Activated CD8-positive, alpha-beta memory T cell treated with anti-CD3 and anti-CD28 coated beads for 48 hours (primary cell): ENCODE data around the gene COL25A1.

ENCODE experiments used
- DNase-seq, 3 experiments: peaks; one replicate each; pipeline ENCODE4 v3.0.0-alpha.2; 2020; ENCODE audit warnings: low read depth in 2 of 3, low spot score in 2 of 3

Gene COL25A1

GRCh38 chr4:109294006-109294405, 8.5 kb downstream of the COL25A1 start:
- no peak for DNase-seq

GRCh38 chr4:109291707-109292238, 10.7 kb downstream of the COL25A1 start:
- DNase-seq = no peak

GRCh38 chr4:109290918-109291317, 11.5 kb downstream of the COL25A1 start:
- no peak for DNase-seq

GRCh38 chr4:109278594-109279031, 23.8 kb downstream of the COL25A1 start:
- no peak for DNase-seq

GRCh38 chr4:109276482-109277095, 25.9 kb downstream of the COL25A1 start:
- DNase-seq = peak in 1 of 3 experiments; percentile 1

- DNase-seq = no peak
These were observed 27.3 kb downstream of the COL25A1 start for GRCh38 chr4:109275066-109275745.

- DNase-seq = no peak
These were observed 35.6 kb downstream of the COL25A1 start for GRCh38 chr4:109266891-109267290.

- DNase-seq = no peak
These were observed 36.2 kb downstream of the COL25A1 start for GRCh38 chr4:109266236-109266635.

- DNase-seq = no peak
These were observed 38.7 kb downstream of the COL25A1 start for GRCh38 chr4:109263721-109264120.

- DNase-seq = no peak
These were observed 45.6 kb downstream of the COL25A1 start for GRCh38 chr4:109256818-109257217.

- DNase-seq = no peak
These were observed 47.6 kb downstream of the COL25A1 start for GRCh38 chr4:109254845-109255244.

GRCh38 chr4:109251396-109251795, 51.1 kb downstream of the COL25A1 start:
- DNase-seq = no peak

- no peak for DNase-seq
These were observed 54.0 kb downstream of the COL25A1 start for GRCh38 chr4:109248322-109248900.

GRCh38 chr4:109243871-109244270, 58.6 kb downstream of the COL25A1 start:
- no peak for DNase-seq

GRCh38 chr4:109238746-109239145, 63.7 kb downstream of the COL25A1 start:
- no peak for DNase-seq

- DNase-seq = no peak
These were observed 66.8 kb downstream of the COL25A1 start for GRCh38 chr4:109235683-109236082.

GRCh38 chr4:109234596-109234995, 67.9 kb downstream of the COL25A1 start:
- DNase-seq = no peak

GRCh38 chr4:109233570-109233969, 68.9 kb downstream of the COL25A1 start:
- DNase-seq = no peak

- no peak for DNase-seq
These were observed 69.8 kb downstream of the COL25A1 start for GRCh38 chr4:109232681-109233080.

- no peak for DNase-seq
These were observed 71.1 kb downstream of the COL25A1 start for GRCh38 chr4:109231331-109231730.

GRCh38 chr4:109229028-109229427, 73.4 kb downstream of the COL25A1 start:
- no peak for DNase-seq

GRCh38 chr4:109218288-109218687, 84.2 kb downstream of the COL25A1 start:
- no peak for DNase-seq
